H9 (cell line): ENCODE results near the gene TMEM158. TPM values are rescaled to one million over a fixed set of nuclear protein-coding genes. Genes with fewer than 3 reads are reported as not detected.

Experiments used
- DNase-seq: peaks from one replicate; pipeline ENCODE4 v3.0.0-alpha.2; 2017
- H2AFZ ChIP-seq: one replicate; pipeline ENCODE4 v1.6.1; 2013; ENCODE audit warnings: mild to moderate bottlenecking, low read length, control low read depth, moderate library complexity
- H2AK5ac ChIP-seq: 2 replicates; pipeline ENCODE4 v1.6.1; 2013; ENCODE audit warnings: low read length, control low read depth, mixed read lengths; ENCODE audit not compliant: insufficient read length
- H2BK120ac ChIP-seq: one replicate; pipeline ENCODE4 v1.6.1; 2013; ENCODE audit warnings: low read depth, mild to moderate bottlenecking, low read length, control low read depth, inconsistent platforms; ENCODE audit not compliant: poor library complexity, severe bottlenecking
- H2BK12ac ChIP-seq: 2 replicates; pipeline ENCODE4 v1.6.1; 2013; ENCODE audit warnings: low read length, control low read depth, mixed read lengths, low read depth; ENCODE audit not compliant: insufficient read length
- H2BK15ac ChIP-seq: 2 replicates; pipeline ENCODE4 v1.6.1; 2013; ENCODE audit warnings: low read depth, low read length, control low read depth
- H2BK20ac ChIP-seq: one replicate; pipeline ENCODE4 v1.6.1; 2013; ENCODE audit warnings: low read depth, mild to moderate bottlenecking, low read length, control low read depth, inconsistent platforms; ENCODE audit not compliant: poor library complexity, severe bottlenecking
- H2BK5ac ChIP-seq: 2 replicates; pipeline ENCODE4 v1.6.1; 2013; ENCODE audit warnings: low read length, control low read depth, mixed read lengths; ENCODE audit not compliant: insufficient read length
- H3K14ac ChIP-seq: 2 replicates; pipeline ENCODE4 v1.6.1; 2013; ENCODE audit warnings: low read length, control low read depth; ENCODE audit not compliant: insufficient read depth
- H3K18ac ChIP-seq: 2 replicates; pipeline ENCODE4 v1.6.1; 2013; ENCODE audit warnings: low read depth, mild to moderate bottlenecking, mixed read lengths, low read length, control low read depth; ENCODE audit not compliant: insufficient read length
- H3K23ac ChIP-seq: 2 replicates; pipeline ENCODE4 v1.6.1; 2013; ENCODE audit warnings: low read length, control low read depth, mixed read lengths, low read depth; ENCODE audit not compliant: insufficient read length
- H3K23me2 ChIP-seq: 2 replicates; pipeline ENCODE4 v1.6.1; 2013; ENCODE audit warnings: low read depth, mild to moderate bottlenecking, mixed read lengths, low read length, control low read depth; ENCODE audit not compliant: insufficient read length, poor library complexity, severe bottlenecking
- H3K27ac ChIP-seq: 2 replicates; pipeline ENCODE4 v1.5.1; 2013; ENCODE audit warnings: low read length, control low read depth, mixed read lengths, low read depth; ENCODE audit not compliant: insufficient read length
- H3K27me3 ChIP-seq: 2 replicates; pipeline ENCODE4 v1.6.1; 2013; ENCODE audit warnings: low read length, control low read depth, inconsistent platforms; ENCODE audit not compliant: insufficient read depth
- H3K4ac ChIP-seq: 2 replicates; pipeline ENCODE4 v1.6.1; 2013; ENCODE audit warnings: low read depth, mild to moderate bottlenecking, control low read depth, inconsistent platforms, low read length, moderate library complexity
- H3K4me1 ChIP-seq: 2 replicates; pipeline ENCODE4 v1.6.1; 2013; ENCODE audit warnings: low read length, control low read depth, inconsistent platforms; ENCODE audit not compliant: insufficient read depth
- H3K4me2 ChIP-seq: 2 replicates; pipeline ENCODE4 v1.6.1; 2013; ENCODE audit warnings: low read length, control low read depth, mixed read lengths; ENCODE audit not compliant: insufficient read length, insufficient read depth
- H3K56ac ChIP-seq: 2 replicates; pipeline ENCODE4 v1.6.1; 2013; ENCODE audit warnings: low read depth, mild to moderate bottlenecking, mixed read lengths, low read length, control low read depth; ENCODE audit not compliant: insufficient read length
- H3K79me1 ChIP-seq: 2 replicates; pipeline ENCODE4 v1.6.1; 2013; ENCODE audit warnings: low read depth, mild to moderate bottlenecking, moderate library complexity, low read length, control low read depth, inconsistent platforms; ENCODE audit not compliant: insufficient read depth, poor library complexity, severe bottlenecking
- H3K79me2 ChIP-seq: 2 replicates; pipeline ENCODE4 v1.6.1; 2013; ENCODE audit warnings: low read length, control low read depth, inconsistent platforms; ENCODE audit not compliant: insufficient read depth
- H3K9ac ChIP-seq: 2 replicates; pipeline ENCODE4 v1.6.1; 2013; ENCODE audit warnings: low read length, control low read depth, mixed read lengths; ENCODE audit not compliant: insufficient read length; ENCODE audit errors: extremely low read depth
- H3K9me3 ChIP-seq: one replicate; pipeline ENCODE4 v1.6.1; 2013; ENCODE audit warnings: low read depth, low read length, inconsistent platforms; ENCODE audit not compliant: control insufficient read depth
- H3T11ph ChIP-seq: one replicate; pipeline ENCODE4 v1.6.1; 2013; ENCODE audit warnings: mild to moderate bottlenecking, low read length, control low read depth, inconsistent platforms
- H4K20me1 ChIP-seq: one replicate; pipeline ENCODE4 v1.6.1; 2013; ENCODE audit not compliant: control insufficient read depth, insufficient read length, insufficient read depth
- H4K5ac ChIP-seq: 2 replicates; pipeline ENCODE4 v1.6.1; 2013; ENCODE audit warnings: low read depth, mild to moderate bottlenecking, mixed read lengths, low read length, control low read depth; ENCODE audit not compliant: insufficient read length
- H4K8ac ChIP-seq: replicated peaks from 2 replicates; pipeline ENCODE4 v1.6.1; 2013; ENCODE audit warnings: low read length, control low read depth, mixed read lengths, low read depth; ENCODE audit not compliant: insufficient read length
- H4K91ac ChIP-seq: 2 replicates; pipeline ENCODE4 v1.6.1; 2013; ENCODE audit warnings: low read depth, mild to moderate bottlenecking, moderate library complexity, mixed read lengths, low read length, control low read depth; ENCODE audit not compliant: insufficient read length
- H3K27ac Mint-ChIP-seq, 3 experiments: 2 replicates in 2 of 3; 3 replicates in 1 of 3; pipeline ENCODE4 v1.8.0; 2020 to 2021; ENCODE audit warnings: mixed read lengths in 3 of 3, mild to moderate bottlenecking in 1 of 3, moderate library complexity in 1 of 3
- H3K27me3 Mint-ChIP-seq: 2 replicates; pipeline ENCODE4 v1.8.0; 2021; ENCODE audit warnings: low read depth, mild to moderate bottlenecking, moderate library complexity, mixed read lengths
- H3K36me3 Mint-ChIP-seq, 3 experiments: 2 replicates in 2 of 3; 3 replicates in 1 of 3; pipeline ENCODE4 v1.8.0; 2020 to 2021; ENCODE audit warnings: low read depth in 3 of 3, mixed read lengths in 3 of 3; ENCODE audit not compliant: insufficient read depth in 1 of 3
- H3K4me1 Mint-ChIP-seq, 2 experiments: 2 replicates each; pipeline ENCODE4 v1.8.0; 2020; ENCODE audit warnings: mixed read lengths in 2 of 2
- H3K4me3 Mint-ChIP-seq, 2 experiments: 2 replicates in 1 of 2; 3 replicates in 1 of 2; pipeline ENCODE4 v1.8.0; 2020 to 2021; ENCODE audit warnings: mild to moderate bottlenecking in 2 of 2, mixed read lengths in 2 of 2, moderate library complexity in 1 of 2
- H3K9me3 Mint-ChIP-seq, 2 experiments: 2 replicates in 1 of 2; 3 replicates in 1 of 2; pipeline ENCODE4 v1.8.0; 2020; ENCODE audit warnings: mild to moderate bottlenecking in 2 of 2, mixed read lengths in 2 of 2, moderate library complexity in 1 of 2
- CTCF ChIP-seq: fragments of 200-600 bp; sonication (generic); conservative IDR thresholded peaks from 3 replicates; pipeline ENCODE4 v1.8.0; 2021; ENCODE audit warnings: antibody characterized with exemption, mild to moderate bottlenecking
- WGBS: extraction: QIAGEN DNeasy Blood & Tissue Kit; methylation state at CpG from one replicate; pipeline ENCODE4 v1.1.7; 2013; ENCODE audit warnings: missing lambda C conversion rate, low lambda C conversion rate, mixed read lengths; ENCODE audit not compliant: insufficient read length; ENCODE audit errors: extremely low coverage; 5-methylcytosine and 5-hydroxymethylcytosine counted together
- total RNA-seq: library from RNA; stranded (reverse); gene quantifications from 2 replicates; pipeline ENCODE4 v1.2.1, GENCODE V29; 2021

TMEM158 gene
- total RNA-seq, 1 experiment from 2014 or later = 29.1 TPM

GRCh38 chr3:45223889-45224727, 2.0 kb downstream of the TMEM158 start:
- H2BK15ac ChIP-seq = no peak overlapping the region
- H3K23me2 ChIP-seq = peaks cover 18% of the 10 kb centered on the region
- H3K79me2 ChIP-seq = no peaks in the 10 kb centered on the region
- Mint-ChIP-seq H3K4me1 (peaks cover 44 to 59% of the 10 kb centered on the region in 2 experiments), H3K27ac (no peak overlapping the region), H3K36me3 (peaks cover 0 to 9% (median 5%) of the 10 kb centered on the region in 3 experiments; a peak in 5 of 7 replicates), H3K9me3 (peaks cover 2 to 5% of the 10 kb centered on the region in 2 experiments; a peak in 2 of 5 replicates), H3K27me3 (peaks cover 38% of the 10 kb centered on the region), H3K4me3 (peak overlapping the region; percentile 90 to 96)
- no peak overlapping the region for H2BK5ac ChIP-seq
- no peak for DNase-seq
- H4K20me1 ChIP-seq = no peaks in the 10 kb centered on the region
- TF ChIP-seq CTCF = no peak
- H2BK12ac ChIP-seq = no peak overlapping the region
- H3K14ac ChIP-seq = no peak overlapping the region
- no peak overlapping the region for H4K8ac ChIP-seq
- H3K4me1 ChIP-seq = peaks cover 5% of the 10 kb centered on the region; the same call in 1 of the 2 replicates
- H3K4me2 ChIP-seq = peak overlapping the region; percentile 61
- no peak overlapping the region for H3K9ac ChIP-seq
- H3K18ac ChIP-seq = no peak overlapping the region
- no peak overlapping the region for H4K5ac ChIP-seq
- H3K23ac ChIP-seq = no peak overlapping the region
- no peak overlapping the region for H3K56ac ChIP-seq
- H2BK120ac ChIP-seq = no peak overlapping the region
- H3K9me3 ChIP-seq = no peaks in the 10 kb centered on the region
- H2AK5ac ChIP-seq = no peak overlapping the region
- H2BK20ac ChIP-seq = no peak overlapping the region
- H3K79me1 ChIP-seq = no peaks in the 10 kb centered on the region
- H3K27me3 ChIP-seq = peaks cover 5% of the 10 kb centered on the region; the same call in 1 of the 2 replicates
- WGBS = no CpG with 5 or more reads among the region's 9 CpGs
- no peak overlapping the region for H3T11ph ChIP-seq
- H3K27ac ChIP-seq = no peak overlapping the region
- H3K4ac ChIP-seq = no peak overlapping the region
- H4K91ac ChIP-seq = no peak overlapping the region
- no peak overlapping the region for H2AFZ ChIP-seq
